Activated CD4-positive, alpha-beta T cell treated with anti-CD3 and anti-CD28 coated beads for 24 hours (primary cell): ENCODE results near the gene NEURL4.

Experiments used
- DNase-seq, 2 donors: peaks; one replicate each; pipeline ENCODE4 v3.0.0-alpha.2; 2020; ENCODE audit warnings: low read depth in 2 of 2

Gene NEURL4

DNA sequence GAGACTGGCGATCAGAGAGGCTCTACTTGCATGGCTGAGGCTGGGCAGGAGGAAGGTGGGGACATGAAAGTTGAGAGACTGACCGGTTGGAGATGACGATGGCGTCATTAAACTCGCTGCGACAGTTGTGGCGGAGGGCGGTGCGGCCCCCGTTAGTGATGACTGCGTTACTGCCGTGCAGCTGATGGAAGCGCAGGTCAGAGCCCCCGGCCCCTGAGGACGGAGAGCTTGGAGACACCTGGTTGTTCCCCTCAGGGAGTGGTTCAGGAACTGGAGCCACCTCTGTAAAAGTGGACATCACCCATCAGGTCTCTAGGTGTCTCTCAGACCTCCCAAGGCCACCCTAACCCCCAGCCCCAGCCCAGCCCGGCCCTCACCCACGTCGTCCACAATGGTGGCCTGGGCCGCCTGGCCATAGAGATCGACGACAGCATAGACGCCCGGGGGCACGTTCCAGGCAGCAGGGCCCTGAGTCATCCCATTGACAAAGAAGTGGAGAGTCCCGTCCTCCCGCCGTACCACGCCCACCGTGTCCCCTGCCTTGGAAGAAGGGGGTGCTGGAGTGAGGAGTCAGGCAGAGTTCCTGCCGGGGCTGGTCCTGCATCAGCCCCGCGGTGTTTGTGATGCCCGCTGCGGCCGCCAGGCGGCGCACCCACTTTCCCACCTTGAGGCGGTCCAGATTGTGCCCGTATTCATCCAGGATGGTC lies 5.3 kb downstream of the NEURL4 start:
- DNase-seq, result peak; percentile 49 to 56

DNA sequence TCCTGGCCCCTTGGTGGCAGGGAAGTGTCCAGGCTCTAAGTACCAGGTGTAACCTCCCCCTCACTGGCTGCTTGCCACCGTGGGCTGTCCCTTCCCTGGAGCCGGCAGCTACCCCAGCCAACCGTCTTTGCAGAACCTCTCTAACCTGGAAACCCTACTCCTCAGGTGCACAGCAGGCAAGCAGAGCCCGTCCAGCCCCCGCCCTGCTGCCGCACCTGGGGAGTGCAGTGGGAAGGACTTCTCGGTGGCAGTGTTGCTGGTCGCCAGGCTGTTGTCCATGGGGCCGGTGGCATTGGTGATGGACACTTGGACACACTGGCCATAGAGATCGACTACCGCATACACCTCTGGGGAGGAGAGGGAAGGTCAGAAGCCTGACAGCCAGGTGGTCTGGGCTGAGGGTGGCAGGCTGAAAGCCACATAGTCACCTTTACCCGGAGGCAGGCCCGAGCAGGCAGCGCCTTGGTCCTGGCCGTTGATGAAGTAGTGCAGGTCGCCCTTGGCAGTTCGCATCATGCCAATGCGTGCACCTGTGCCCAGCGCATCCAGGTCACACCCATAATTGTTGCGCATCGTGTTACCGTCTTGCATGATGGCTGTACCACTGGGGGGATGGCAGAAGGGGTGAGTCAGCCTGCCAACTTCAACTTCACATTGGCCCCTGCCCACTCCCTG lies 6.5 kb downstream of the NEURL4 start:
- no peak for DNase-seq

DNA sequence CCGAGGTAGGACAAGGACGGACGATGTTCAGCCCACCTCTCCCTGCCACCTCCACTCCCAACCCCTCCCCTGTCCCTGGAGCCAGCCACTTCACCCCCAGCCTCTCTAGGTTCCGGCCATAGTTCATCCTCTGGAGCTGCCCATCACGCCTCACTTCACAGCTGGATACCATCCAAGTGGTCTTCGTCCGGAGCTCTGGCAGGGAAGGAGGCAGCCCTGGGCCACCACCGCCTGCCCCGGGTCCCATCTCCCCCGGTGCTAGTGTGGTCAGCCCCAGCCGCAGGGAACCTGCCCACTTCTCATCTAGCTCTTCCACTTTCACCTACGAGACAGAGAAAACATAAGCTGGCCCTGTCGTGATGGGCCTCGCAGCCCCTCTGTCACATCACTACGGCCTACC lies 7.7 kb downstream of the NEURL4 start:
- DNase-seq, result no peak

DNA sequence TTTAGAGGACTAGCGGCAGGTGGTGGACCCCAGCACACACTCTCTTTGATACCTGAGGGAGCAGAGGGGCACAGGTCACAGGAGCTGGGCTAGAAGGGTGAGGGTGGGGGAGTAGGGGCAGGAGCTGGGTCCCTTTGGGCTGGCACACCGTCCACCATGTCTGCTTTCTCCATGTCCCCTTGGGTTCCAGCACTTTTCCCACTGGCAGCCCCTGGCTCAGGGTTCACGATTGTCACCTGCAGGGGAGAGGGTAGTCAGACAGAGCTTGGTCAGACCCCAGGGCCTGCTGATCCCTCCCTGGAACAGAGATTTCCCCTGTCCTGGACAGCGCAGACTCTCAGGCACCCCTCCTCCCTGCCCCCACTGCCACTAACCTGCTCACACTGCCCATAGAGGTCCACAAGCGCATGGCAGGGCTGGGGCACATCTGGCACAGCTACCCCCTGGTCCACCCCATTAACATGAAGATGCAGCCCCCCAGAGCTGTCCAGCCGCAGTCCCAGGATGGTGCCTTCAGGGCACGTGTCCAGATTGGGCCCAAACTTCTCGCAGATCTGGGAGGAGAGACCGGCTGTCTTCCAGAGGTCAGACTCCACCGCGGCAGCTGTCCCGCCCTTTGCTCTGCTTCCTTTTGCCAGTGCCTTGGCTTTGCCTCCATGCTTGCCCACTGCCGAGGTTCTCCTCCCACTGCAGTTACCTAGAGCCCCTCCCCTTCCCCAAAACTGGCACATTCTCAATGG lies 10.8 kb downstream of the NEURL4 start:
- DNase-seq, result no peak

DNA sequence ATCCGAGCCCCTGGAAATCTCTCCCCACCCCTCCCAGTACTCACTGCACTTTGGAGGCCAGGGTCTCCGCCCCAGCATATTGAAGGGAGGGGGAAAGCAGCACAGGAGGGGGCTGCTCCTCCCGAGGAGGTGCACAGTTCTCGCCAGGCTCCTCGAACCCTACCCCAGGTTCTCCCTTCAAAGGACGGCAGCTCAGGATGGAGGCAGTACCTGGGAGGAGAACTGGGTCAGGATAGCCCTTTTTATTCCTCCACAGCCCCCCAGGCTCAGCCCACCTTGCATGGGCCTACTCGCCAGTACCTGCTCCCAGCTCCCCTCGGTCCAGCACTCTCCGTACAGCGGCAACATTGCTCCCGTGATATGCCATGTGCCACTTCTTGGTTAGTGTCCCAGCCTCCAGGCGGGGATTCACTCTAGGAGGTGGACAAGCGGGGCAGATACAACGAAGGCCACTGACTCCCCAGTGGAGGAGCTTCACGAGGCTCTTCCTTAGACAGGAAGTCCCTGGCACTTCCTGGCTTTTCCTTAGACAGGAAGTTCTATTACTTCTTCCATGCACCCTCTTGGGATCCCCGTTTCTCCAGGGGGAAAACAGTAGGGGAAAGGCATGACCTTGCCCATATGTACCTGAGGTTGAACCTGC lies 11.9 kb downstream of the NEURL4 start:
- no peak for DNase-seq

DNA sequence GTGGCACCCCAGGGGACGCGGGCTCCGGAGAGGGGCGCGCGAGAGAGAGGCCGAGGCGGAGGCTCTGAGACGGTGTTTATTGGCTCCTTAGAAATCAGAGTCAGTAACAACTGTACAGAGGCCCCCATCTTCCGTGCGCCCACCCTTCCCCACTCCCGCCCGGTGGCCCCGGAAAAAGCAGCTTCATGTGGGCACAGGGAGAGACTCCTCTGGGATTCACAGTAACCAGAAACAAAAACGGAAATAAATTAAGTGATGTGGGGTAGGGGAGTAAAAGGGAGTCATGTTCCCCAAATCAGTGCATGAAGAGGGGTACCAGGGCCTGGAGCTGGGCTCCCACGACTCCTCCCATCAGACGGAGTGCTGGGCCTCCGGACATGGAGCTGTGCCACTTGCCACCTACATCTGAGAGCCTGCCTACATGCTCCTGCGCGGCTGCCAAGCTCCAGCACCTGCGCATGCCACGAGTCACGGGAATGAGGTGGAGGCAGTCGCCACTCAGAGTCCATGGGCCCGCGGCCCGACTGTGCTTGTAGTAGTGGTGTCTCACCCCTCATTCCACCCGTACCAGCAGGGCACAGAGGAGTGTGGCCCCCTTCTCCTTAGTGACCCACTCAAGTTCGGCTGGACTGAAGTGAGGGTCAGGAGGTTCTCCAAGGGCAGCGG lies 13.4 kb downstream of the NEURL4 start:
- DNase-seq, result no peak

DNA sequence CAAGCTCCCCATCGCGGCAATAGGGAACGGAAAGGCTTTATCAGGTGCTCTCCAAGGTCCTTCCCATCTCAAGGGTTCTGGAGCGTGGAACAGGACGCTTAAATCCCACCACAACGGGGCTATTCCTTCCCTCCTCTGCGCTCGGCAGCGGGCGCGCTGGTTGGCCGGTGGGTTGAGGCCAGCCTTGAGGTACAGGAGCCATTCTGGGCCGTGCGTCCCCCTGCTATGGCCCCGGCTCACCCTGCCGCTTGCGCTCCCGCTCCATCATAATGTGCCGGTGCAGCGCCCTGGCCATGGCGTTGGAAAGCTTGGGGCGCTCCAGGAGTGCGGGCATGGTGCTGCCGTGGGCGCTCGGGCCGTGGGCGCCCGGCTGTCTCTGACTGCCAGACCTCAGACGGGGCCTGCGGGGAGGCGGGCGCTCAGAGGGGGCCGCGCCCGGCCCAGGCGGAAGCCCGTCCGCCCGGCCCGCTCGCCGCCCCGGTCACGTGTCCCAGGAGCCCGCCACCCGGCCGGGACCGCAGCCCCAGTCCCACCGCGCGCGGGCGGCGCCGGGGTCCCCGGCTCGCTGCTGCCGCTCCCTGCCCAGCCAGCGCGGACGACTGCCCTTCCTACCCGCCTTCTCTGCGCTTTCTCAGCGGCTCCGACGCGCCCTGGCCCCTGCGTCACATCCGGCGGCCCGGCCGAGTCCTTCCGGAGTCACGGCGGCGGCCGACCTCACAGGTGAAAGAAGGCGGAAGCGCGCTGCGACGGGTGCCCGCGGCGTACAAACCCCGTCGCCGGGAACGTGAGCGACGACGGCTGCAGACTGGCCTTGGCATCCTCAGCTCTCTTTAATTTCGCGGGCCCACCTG lies 14.2 kb downstream of the NEURL4 start, which contains the start of gene GPS2:
Gene GPS2 (minus strand): TSS at position 642 of the 851 bp plus-strand sequence. CDS start 308 bp downstream, at position 334.
- peak; percentile 86 to 92 for DNase-seq

DNA sequence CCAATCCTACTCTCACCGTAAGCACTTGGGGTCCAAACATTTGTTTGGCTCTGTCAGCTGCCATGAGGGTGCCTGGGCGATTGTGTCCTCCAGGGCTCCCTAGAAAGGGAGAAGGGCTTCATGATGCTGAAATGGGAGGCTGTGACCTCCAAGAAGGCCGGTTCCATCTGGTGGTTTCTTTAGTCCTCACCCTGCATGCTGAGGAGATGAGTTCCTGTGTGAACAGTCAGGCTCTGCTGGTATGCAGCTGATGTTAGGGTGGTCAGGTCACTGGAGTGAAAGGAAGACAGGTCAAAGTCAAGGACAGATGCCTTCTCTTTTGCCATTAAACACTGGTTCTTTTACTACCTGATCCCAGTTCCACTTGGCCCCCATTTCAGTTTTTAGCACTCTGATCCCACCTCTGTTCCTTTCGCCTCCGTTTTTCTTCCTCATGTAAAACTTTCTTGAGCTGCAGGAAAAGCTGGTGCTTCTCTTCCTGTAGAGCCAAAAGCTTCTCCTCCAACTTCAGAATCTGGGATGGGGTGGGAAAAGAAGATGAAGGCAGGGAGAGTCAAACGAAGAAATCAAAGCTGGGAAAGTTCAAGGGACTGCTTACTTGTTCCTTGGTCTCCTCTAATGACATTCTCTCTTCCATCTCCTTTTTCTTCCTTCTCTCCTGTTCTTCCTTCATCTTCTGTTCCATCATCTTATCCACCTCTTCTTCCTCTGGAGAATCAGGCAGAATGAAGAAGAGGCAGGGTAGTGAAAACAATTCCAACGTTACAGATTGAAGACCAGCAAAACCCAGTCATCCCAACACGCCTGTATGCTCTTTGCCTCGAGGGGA lies 15.0 kb downstream of the NEURL4 start:
- no peak for DNase-seq

DNA sequence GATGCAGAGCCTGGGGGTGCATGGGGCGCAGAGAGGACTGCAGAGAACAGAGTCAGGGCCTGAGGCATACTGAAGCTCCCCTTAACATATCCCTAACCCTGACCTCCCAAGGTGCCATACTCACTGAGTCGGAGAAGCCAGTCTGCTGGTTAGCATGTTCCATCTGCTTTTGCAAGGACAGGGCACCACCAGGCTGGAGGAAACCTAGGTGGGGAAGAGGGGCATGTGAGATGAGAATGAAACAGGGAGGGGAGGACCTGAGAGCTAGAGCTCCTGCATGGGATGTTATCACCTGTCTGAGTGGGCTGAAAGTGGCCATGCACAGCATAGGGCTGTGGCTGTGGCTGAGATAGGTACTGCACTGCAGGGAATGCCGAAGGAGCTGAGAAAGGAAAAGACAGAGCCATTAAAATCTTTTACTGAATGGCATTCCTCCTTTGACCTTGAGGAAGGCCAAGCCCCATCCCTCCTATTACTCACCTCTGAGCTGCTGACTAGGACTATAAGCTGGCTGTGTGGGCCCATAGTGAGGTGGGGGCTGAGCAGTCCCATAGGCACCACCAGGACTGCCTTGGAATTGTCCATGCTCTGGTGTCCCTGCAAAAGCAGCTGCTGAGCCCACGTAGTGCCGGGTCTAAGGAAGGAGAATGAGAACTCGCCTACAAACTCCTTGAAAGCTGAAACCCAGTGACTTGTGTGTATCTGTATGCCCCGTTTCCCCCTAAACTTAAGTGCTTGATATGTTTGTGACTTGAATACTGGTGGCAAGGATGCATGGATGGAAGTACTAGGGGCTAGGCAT lies 15.8 kb downstream of the NEURL4 start:
- DNase-seq, result no peak

DNA sequence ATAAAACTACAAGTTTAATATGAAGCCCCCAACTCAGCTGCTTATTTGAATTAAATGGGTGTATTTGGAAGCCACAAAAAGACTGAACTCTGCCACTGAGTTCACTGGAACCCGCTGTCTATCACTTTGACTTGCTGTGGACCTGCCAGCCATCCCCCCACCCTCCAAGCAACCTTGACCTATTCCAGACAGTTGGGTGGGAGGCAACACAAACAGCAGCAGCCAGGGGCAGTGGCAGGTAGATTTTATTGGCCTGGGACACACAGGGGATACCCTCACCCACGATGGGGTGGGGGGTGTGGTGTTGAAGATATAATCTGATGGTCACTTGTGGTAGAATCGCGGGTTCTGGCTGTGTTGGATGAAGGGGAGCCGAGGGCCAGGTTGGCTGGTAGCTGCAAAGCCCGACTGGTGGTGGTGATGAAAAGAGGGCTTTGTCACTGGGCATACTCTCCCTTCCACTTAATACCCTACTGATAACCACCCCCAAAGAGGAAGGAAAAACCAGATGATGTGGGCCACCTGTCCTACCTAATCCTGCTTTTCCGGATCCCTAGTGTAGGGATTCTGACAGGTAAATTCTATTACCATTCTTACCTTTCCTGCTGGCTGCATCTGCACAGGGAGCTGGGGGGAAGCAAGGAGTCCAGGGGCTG lies 16.6 kb downstream of the NEURL4 start:
- DNase-seq, result no peak

DNA sequence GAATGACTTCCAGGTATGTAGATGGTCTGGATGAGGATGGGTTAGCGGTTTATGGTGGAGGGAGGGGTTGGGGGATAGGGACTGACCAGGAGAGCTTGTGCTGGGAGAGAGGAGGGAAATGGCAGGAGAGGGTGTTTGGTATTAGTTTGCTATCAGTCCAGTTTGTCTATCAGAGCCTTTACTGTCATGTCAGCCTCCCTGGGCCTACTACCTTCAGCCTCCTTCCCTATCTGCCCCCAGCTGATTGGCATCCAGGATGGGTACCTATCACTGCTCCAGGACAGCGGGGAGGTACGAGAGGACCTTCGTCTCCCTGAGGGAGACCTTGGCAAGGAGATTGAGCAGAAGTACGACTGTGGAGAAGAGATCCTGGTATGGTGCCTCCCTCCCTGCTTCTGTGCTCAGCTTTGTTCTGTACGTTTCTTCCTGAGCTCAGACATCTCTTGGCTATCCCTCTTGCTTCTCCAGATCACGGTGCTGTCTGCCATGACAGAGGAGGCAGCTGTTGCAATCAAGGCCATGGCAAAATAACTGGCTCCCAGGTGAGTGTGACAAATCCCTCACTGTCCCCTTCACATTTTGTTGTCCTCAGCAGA lies 17.9 kb downstream of the NEURL4 start:
- DNase-seq, result no peak

DNA sequence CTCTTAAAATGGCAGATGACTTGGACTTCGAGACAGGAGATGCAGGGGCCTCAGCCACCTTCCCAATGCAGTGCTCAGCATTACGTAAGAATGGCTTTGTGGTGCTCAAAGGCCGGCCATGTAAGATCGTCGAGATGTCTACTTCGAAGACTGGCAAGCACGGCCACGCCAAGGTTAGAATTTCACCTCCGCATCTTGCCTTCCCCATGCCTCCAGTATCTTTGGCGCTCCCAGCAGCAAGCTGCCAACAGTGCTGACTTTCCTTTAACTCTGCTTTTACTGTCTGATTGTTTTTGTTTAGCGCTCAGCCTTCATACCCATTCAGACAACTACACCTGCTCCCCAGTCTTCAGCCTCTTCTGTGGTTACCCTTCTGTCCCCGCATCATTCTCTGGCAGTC lies 19.5 kb downstream of the NEURL4 start:
- no peak for DNase-seq

DNA sequence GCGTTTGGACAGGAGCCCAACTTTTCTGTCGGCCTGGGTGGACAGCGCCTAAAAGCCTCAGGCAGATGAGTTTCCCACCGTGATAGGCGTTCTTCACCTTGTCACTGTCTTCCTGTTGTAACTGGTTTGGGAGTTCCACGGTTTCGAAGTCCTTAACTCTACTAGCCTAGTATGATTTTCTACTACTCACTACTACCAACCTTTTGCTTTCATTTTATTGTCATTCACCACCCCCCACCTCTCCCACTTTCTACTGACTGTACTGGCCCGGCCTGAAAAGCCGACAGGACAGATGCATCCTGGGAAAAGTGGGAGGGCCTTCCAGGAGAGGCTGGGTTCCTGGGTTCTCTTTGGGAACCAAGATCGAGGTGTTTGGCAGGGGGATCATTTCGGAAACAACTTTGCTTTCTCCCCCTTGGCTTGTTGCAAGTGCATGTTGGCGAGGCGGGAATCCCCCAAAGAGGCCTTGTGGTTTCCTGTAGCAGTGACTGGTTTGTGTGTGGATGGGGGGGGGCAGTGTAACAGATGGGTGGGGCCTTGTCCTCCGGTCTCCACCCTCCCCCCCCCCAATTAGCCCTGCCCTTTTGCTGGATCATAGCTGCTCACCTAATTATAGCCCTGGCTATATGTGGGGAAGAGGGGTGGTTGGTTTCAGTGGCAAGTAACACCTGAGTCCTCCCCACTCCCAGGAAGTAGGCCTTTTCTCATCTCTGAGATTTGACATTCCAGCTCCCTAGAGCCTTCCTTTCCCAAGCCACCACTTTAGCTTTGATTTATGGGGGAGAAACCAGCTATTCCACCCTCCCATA lies 20.3 kb downstream of the NEURL4 start:
- peak; percentile 66 to 75 for DNase-seq

DNA sequence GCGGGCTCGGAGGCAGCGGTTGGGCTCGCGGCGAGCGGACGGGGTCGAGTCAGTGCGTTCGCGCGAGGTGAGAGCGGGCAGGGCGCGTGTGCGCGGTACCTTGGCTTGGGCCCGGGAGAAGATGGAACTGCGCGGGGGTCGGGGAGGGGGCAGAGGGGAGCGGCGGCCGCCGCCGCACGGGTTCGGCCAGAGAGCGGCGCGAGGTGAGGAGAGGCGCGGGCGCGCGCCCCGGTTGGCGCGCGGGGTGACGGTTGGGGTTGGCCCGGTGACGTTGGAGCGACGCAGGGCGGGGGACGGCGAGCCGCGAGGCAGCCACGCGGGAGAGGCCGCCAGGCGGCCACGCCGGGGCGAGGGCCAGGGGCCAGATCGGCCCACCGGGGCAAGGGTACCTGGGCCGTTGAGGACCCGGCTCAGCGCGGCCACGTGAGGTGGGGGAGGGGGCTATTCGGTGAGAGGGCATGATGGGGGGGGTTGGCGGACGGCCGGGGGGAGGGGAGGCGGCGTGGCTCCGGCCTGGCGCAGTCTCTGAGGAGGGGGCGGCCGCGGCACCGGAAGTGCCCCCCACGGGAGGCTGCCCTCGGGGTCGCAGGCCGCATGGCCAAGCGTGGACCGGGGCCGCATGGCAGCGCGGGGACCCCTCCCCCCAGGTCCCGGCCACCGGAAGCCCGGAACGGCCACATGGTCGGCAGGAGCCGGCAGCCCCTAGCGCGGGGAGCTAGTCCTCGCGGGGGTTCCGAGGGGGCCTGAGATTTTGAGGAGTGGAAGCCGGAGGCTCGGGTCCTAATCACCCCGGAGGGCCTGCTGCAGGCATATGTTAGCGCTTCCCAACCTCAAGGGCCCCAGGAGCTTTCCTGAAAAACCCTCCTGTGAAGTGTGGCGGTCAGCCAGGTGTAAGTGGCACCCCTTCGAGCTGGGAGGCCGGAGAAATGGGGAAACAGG lies 21.2 kb downstream of the NEURL4 start:
- peak in 1 of 2 donors; percentile 27 for DNase-seq

DNA sequence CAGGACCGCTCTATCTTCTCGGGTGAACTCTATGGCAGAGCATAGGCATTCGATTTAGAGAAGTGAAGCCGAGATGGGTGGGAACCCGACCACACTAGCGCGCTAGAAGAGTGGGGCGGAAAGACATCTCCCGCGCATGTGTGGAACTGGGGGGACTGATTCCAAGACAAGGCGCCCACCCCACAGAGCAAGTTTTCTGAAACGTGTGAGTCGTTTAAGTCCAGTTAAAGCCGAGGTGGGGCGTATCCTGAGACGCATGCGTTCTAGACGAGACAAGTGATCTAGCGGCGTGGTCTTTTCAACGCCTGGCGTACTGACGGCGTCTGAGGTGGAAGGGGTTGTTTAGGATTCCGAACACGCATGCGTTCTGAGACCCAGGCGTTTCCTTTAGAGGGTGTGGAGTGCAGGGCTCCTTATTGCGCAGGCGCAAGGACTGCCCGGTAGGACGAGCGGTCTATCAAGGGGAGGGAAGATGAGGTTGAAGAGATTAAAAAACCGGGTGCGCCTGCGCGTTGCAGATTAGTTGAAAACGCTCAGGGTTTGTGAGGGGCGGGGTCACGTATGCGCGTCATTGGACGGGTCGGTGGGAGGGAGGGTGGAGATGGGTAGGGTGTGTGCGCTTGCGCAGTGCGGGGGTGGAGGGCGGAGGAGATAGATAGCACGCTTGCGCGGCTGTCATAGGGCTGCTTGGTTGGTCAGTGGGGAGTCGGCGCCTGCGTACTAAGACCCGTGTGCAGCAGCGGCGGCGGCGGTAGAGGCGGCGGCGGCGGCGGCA lies 22.0 kb downstream of the NEURL4 start, which contains the start of gene EIF5A:
Gene EIF5A (plus strand): TSS at position 718 of the 775 bp plus-strand sequence. CDS start 2,008 bp downstream, outside the sequence.
- DNase-seq, result peak; percentile 100
